HG02884 (cell line): ENCODE results near the gene SNX30.
A peak's percentile ranks its signal among the peaks of the same experiment; 100 is the strongest.

Experiments used
- ATAC-seq: cut with Tn5 transposase; IDR thresholded peaks from one replicate; pipeline ENCODE4 v1.9.1; 2021; ENCODE audit warnings: mild to moderate bottlenecking, moderate library complexity; ENCODE audit not compliant: unreplicated experiment

Gene SNX30

GRCh38 chr9:112853882-112854585, 103.5 kb downstream of the SNX30 start:
- ATAC-seq, result no peak

- ATAC-seq, result no peak
Observed at GRCh38 chr9:112854657-112855056, 104.1 kb downstream of the SNX30 start.

DNA sequence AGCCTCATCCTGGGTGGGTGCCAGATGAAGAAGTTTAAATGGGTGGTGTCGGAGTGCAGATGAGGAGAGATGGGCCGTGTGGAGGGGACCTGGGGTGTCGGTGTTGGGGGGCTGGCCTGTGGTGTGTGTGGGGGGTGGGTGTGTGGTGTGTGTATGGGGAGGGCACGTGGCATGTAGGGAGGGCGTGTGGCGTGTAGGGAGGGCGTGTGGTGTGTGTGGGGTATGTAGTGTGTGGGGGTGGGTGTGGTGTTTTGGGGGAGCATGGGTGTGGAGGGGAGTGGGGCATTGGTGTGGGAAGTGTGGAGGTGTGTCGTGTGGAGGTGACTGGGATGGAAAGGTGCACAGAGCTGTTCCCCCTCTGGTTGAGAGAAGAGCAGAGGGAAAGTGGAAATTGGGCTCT, 105.6 kb downstream of the SNX30 start:
- no peak for ATAC-seq

GRCh38 chr9:112856843-112857242, 106.3 kb downstream of the SNX30 start:
- ATAC-seq, result no peak

DNA sequence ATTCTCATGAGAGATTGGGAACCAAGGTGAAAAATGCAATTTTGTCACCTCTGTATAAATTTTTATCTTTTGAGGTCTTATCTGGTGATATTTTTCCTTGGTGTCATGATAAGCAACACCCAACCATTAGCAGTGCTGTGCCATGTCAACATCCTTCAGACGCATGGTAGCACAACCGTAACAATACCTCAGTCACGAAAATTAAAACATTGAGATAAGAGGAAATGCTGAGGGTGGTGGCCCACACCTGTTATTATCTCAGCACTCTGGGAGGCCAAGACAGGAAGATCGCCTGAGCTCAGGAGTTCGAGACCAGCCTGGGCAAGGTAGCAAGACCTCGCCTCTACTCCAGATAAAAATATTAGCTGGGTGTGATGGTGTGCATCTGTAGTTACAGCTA, 107.4 kb downstream of the SNX30 start:
- ATAC-seq, result no peak

DNA sequence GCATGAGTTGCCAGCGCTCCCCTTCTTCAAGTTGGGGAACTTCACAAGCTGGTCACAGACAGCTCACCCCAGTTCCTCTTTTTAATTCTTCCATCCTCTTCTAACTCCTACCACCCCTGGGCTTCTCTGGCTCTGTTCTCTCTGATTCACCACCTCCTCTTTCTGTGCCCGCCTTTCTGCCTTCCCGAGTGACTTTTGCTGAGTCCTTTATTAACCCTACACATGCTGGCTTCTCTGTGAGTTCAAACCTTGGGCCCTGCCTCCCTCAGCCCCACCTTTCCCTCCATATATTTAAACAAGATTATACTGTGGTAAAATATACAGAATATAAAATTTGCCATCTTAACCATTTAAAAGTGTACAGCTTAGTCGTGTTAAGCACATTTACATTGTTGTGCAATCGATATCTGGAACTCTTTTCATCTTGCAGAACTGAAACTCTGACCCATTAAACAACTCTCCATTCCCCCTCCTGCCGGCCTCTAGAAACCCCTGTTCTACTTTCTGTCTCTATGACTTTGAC, 108.1 kb downstream of the SNX30 start:
- peak; percentile 65 for ATAC-seq

DNA sequence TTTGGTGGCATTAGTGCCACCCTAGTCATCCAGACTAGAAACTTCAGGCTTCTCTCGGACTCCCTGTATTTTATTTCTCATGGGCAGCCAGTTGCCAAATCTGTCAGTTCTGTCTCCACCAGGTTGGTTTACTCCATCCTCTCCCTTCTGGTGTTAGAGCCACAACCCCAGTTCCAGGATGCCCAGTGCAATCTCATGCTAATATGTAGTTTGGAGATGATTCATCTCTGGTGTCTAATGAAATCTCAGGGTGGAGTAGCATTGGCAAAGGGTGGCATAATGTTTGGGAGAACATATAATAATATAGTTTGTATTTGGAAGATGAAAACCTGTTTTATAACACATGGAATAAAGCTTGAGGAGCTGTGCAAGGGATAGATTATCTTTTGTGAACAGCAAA, 109.9 kb downstream of the SNX30 start:
- no peak for ATAC-seq

- no peak for ATAC-seq
Observed at GRCh38 chr9:112861155-112861554, 110.6 kb downstream of the SNX30 start.

- no peak for ATAC-seq
Observed at GRCh38 chr9:112861638-112862555, 111.3 kb downstream of the SNX30 start.

GRCh38 chr9:112863214-112863613, 112.7 kb downstream of the SNX30 start:
- ATAC-seq, result no peak

DNA sequence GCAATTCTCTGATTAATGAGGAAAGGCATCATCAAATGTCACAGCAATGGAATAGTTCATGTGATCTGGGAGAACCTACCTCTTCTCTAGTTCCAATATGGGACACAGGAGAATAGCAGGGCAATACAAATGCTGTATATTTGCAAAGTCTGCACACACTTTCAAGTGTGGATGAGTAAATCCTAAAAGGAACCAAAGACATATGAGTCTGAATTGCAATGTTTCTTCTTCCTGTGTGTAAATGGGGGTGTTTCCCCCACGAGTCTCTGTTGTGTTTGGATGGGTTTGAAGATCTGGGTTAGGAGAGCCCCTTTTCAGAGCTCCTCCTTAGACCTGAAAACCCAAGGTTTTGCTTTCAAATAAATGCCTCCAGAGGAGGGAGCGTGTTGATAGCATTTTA, 113.2 kb downstream of the SNX30 start:
- ATAC-seq, result no peak

GRCh38 chr9:112864403-112864802, 113.8 kb downstream of the SNX30 start:
- no peak for ATAC-seq

DNA sequence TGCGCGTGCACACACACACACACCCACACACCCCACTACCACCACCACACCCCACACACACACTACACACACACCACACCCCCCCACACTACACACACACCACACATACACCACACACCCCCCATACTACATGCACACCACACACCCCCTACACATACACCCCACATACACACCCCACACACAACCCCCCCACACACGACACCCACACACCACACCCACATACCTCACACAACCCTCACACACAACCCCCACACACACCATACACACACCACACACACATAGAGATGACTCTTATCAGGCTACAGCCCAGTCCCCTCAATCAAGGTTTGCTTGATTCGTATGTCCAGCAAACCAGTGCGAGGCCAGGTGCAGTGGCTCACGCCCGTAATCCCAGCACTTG, 114.4 kb downstream of the SNX30 start:
- no peak for ATAC-seq

- no peak for ATAC-seq
Observed at GRCh38 chr9:112866662-112867274, 116.2 kb downstream of the SNX30 start.

DNA sequence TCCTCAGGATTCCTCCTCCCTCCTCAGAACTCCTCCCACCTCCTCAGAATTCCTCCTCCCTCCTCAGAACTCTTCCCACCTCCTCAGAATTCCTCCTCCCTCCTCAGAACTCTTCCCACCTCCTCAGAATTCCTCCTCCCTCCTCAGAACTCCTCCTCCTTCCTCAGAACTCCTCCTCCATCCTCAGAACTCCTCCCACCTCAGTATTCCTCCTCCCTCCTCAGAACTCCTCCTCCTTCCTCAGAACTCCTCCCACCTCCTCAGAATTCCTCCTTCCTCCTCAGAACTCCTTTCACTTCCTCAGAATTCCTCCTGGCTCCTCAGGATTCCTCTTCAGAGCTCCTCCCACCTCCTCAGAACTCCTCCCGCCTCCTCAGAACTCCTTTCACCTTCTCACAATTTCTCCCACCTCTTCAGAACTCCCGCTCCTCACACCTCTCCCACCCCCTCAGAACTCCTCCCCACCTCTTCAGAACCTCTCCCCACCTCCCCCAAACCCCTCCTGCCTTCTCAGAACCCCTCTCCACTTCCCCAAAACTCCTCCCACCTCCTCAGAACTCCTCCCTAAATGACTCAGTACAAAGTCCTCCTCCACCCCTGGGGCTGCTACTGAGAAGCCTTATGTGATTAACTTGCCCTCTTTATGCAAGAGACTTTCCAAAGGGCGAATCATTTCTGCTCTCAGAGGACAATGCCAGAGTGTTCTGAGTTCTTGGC, 116.9 kb downstream of the SNX30 start:
- ATAC-seq, result no peak

GRCh38 chr9:112868461-112868860, 117.9 kb downstream of the SNX30 start:
- ATAC-seq, result no peak

DNA sequence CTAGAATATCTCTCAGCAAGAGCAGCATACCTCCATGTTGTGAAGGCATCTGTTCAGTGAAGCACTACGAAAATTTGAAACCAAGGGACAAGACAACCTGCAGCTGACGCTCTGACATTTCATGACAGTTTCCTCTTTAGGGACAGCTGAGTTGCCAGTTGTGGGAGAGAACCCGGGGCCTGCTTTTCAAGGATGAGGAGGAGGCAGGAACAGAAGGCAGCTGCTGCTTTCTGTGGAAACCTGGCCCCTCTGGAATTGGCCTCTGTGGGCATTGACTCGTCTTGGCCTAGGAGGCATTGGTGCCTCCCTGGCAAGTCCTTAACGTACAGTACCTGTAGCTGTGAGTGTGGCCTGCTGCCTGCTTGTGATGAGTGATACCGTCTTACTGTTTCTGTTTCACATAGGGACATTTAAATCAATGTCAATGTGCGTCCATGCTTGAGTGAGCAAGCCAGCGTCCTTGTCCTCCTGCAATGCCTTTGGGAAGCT, 118.5 kb downstream of the SNX30 start:
- no peak for ATAC-seq

- no peak for ATAC-seq
Observed at GRCh38 chr9:112869917-112870316, 119.4 kb downstream of the SNX30 start.

DNA sequence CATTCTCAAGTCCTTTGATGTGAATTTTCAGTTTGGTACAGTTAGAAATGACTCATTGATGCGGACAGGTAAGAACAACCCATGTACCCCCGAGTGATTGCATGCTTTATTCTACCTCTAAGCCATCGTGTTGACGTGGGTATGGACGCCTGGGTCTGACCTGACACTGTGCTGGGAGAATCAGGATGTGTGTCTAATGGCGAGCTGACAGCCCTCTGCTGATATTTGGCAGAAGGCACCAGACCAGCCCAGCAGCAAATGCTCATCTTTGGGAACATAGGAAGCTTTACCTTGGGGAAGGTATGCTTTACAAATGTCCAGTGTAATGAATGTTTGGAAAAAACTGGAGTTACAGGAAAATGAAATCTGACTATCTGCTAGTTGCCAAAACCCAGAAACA, 120.0 kb downstream of the SNX30 start:
- no peak for ATAC-seq

GRCh38 chr9:112872019-112872418, 121.5 kb downstream of the SNX30 start:
- no peak for ATAC-seq
